ENCODE measurements around the gene RAD9B. TPM values are rescaled to one million over a fixed set of nuclear protein-coding genes. Genes with fewer than 3 reads are reported as not detected.

RAD9B gene
- polyA plus RNA-seq, 1 experiment = 0.33 TPM

DNA sequence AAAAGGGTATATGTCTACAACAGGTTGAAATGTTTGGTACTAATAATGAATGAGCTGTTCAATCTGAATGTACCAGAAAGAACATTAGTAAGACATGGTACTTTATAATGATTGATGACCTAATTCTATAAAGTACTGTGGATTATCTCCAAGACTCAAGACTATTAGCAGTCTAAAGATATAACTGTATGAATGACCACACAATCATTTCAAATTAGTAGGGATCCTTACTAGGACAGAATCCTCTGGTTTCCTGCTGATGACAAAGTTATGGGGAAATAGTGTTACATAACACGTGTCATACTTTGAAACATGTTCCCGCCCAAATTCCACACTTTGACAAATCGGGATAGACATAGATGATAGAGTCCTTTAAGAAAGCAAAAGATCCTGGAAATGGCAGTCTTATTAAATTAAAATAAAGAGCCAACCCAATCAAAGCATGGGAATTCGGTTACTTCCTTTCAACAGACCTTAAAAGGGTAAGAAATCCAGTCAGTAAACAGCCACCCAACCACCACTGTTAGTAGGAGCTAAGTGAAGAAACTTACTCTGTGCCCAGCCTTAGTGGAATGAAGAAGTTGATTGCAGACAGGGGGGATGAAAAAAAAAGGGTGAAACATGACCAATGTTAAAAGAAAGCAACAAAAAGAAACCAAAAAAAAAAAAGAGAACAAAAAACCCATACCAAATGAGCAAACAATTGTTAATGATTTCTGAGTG, 3.0 kb upstream of the RAD9B start:
- H3K4me3 ChIP-seq (ENCODE audit: low read depth, low read length) = no peak overlapping the region
- H3K27me3 ChIP-seq (ENCODE audit: control insufficient read depth, insufficient read depth, low read length) = no peaks in the 10 kb centered on the region
- H3K36me3 ChIP-seq (ENCODE audit: control insufficient read depth, insufficient read depth, low read length) = no peaks in the 10 kb centered on the region; the same call in 1 of the 2 replicates
- ChIA-PET CTCF (interaction anchor here (1.0 to 4.3 kb wide), 4 partner anchors 30 to 104 kb away, joined by 3 to 35 read pairs (median 10); partner anchors contain the start of genes ARPC3, FAM216A and GPN3), POLR2A (interaction anchor here (0.6 kb wide), 2 partner anchors 49 to 85 kb away, joined by 3 read pairs; partner anchors contain the start of gene ARPC3)
- TF ChIP-seq, protein P1, sequence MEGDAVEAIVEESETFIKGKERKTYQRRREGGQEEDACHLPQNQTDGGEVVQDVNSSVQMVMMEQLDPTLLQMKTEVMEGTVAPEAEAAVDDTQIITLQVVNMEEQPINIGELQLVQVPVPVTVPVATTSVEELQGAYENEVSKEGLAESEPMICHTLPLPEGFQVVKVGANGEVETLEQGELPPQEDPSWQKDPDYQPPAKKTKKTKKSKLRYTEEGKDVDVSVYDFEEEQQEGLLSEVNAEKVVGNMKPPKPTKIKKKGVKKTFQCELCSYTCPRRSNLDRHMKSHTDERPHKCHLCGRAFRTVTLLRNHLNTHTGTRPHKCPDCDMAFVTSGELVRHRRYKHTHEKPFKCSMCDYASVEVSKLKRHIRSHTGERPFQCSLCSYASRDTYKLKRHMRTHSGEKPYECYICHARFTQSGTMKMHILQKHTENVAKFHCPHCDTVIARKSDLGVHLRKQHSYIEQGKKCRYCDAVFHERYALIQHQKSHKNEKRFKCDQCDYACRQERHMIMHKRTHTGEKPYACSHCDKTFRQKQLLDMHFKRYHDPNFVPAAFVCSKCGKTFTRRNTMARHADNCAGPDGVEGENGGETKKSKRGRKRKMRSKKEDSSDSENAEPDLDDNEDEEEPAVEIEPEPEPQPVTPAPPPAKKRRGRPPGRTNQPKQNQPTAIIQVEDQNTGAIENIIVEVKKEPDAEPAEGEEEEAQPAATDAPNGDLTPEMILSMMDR (IDR thresholded peaks at IDR 0.05; ENCODE audit: insufficient read depth, low read depth, low read length) = no peak
- no peak for DNase-seq (ENCODE audit: low read depth)

DNA sequence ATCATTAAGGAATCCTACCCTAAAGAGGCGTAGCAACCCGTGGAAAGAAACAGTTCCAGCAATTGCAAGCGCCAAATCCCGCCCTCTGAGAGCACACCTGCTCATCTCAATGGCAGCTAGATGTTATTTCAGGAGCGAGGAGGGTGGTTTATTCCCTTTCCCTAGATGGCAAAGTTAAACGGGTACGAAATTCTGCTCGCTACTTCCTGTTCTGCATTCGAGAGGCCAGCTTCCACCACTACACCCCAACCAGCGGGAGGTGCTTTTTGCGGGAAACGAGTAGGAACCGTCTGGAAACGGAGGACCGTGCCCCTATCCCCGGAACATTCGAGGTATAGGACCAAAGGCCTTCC, 756 bp upstream of the RAD9B start:
- TF ChIP-seq, protein P1 (IDR thresholded peaks at IDR 0.05; ENCODE audit: insufficient read depth, low read depth, low read length) = no peak
- ChIA-PET CTCF (interaction anchor here (1.1 to 4.3 kb wide), 4 partner anchors 10 to 101 kb away, joined by 3 to 35 read pairs (median 8); partner anchors contain the start of genes ARPC3, FAM216A and GPN3), POLR2A (no interaction called here)
- H3K27me3 ChIP-seq (ENCODE audit: control insufficient read depth, insufficient read depth, low read length) = no peaks in the 10 kb centered on the region
- peak overlapping the region; percentile 95 for H3K4me3 ChIP-seq (ENCODE audit: low read depth, low read length)
- DNase-seq (ENCODE audit: low read depth) = no peak
- no peaks in the 10 kb centered on the region for H3K36me3 ChIP-seq (ENCODE audit: control insufficient read depth, insufficient read depth, low read length)

DNA sequence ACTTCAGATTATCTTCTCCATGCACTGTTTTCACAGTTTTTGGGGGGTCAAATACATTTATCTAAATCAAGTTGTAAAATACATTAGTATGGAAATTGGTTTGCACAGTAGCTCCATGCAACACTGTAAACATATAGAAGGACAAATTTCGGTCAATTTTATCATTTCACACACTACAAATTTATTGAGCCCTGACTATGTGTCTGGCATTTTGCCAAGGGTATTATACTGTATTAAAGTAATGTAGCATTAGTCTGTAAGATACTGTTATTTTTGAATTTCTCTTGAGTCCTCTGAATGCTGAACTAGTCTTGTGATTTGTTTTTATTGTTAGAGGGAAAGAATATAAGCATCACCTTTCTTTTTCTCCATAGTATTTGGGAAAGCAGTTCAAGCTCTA, 1.3 kb downstream of the RAD9B start:
- TF ChIP-seq, protein P1 (IDR thresholded peaks at IDR 0.05; ENCODE audit: insufficient read depth, low read depth, low read length) = no peak
- no peak for DNase-seq (ENCODE audit: low read depth)
- ChIA-PET POLR2A (no interaction called here), CTCF (interaction anchor here (0.8 to 1.7 kb wide), 4 partner anchors 34 to 1251 kb away, joined by 3 to 16 read pairs (median 4); no protein-coding TSS in a partner anchor)
- no peak overlapping the region for H3K4me3 ChIP-seq (ENCODE audit: low read depth, low read length)
- no peaks in the 10 kb centered on the region for H3K27me3 ChIP-seq (ENCODE audit: control insufficient read depth, insufficient read depth, low read length)
- H3K36me3 ChIP-seq (ENCODE audit: control insufficient read depth, insufficient read depth, low read length) = no peaks in the 10 kb centered on the region

DNA sequence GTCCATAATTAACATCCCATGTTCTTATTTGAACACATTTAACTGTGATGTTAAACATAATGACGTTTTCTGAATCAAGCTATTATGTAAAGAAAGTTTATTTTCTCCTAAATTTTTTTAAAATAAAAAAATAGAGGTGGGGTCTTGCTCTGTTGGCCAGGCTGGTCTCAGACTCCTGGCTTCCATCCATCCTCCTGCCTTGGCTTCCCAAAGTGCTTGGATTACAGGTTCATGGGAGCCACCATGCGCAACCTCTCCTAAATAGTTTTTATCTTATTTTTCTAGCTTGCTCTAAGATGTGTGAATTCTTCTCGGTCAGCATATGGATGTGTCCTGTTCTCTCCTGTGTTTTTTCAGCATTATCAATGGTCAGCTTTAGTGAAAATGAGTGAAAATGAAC, 3.2 kb downstream of the RAD9B start:
- ChIA-PET POLR2A (no interaction called here), CTCF (interaction anchor here (0.7 to 0.9 kb wide), 2 partner anchors 37 to 95 kb away, joined by 3 to 5 read pairs; partner anchors contain the start of genes FAM216A and GPN3)
- TF ChIP-seq, protein P1 (IDR thresholded peaks at IDR 0.05; ENCODE audit: insufficient read depth, low read depth, low read length) = no peak
- Histone ChIP-seq H3K27me3 (ENCODE audit: control insufficient read depth, insufficient read depth, low read length) (no peaks in the 10 kb centered on the region), H3K36me3 (ENCODE audit: control insufficient read depth, insufficient read depth, low read length) (no peaks in the 10 kb centered on the region), H3K4me3 (ENCODE audit: low read depth, low read length) (no peak overlapping the region)
- DNase-seq (ENCODE audit: low read depth) = no peak

DNA sequence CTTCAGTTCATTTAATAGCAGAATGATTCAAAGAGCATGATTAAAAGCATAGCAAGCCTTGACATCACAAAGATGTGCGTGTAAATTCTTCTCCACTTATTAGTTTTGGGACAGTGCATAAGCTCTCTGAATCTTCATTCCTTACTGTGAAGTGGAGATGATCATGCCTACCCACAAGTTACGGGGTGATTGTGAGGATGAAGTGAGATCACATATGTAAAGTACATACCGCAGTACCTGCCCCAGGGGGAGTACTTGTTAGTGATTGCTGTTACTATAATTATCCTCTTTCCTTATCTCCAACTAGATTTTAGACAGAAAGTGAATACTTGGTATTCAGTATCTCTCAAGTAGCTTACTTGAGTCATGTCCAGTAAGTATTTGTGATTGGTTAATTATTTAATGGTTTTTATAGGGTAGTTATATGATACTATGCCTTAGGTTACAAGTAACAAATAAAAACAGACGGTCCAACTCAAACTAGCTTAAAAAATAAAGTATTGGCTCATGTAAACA, 6.0 kb downstream of the RAD9B start:
- DNase-seq (ENCODE audit: low read depth) = no peak
- TF ChIP-seq, protein P1 (IDR thresholded peaks at IDR 0.05; ENCODE audit: insufficient read depth, low read depth, low read length) = no peak
- no peak overlapping the region for H3K4me3 ChIP-seq (ENCODE audit: low read depth, low read length)
- POLR2A ChIA-PET = no interaction called here
- no peaks in the 10 kb centered on the region for H3K36me3 ChIP-seq (ENCODE audit: control insufficient read depth, insufficient read depth, low read length)
- CTCF ChIA-PET = interaction anchor here (0.6 to 15.3 kb wide), 5 partner anchors 35 to 93 kb away, joined by 3 to 340 read pairs (median 6); partner anchors contain the start of gene ARPC3
- no peaks in the 10 kb centered on the region for H3K27me3 ChIP-seq (ENCODE audit: control insufficient read depth, insufficient read depth, low read length)
